HepG2 (cell line): ENCODE measurements around the gene AKAP12.

ENCODE experiments used
- FIP1L1 ChIP-seq: fragments of 200-400 bp; formaldehyde crosslinking; IDR thresholded peaks from 2 replicates; pipeline ENCODE4 v1.6.1; 2018; ENCODE audit warnings: low read depth, mild to moderate bottlenecking, low read length, moderate library complexity, borderline replicate concordance; ENCODE audit not compliant: insufficient read depth
- FOXK1 ChIP-seq: sonication (generic); formaldehyde crosslinking; IDR thresholded peaks from 2 replicates; pipeline ENCODE4 v1.4.0; 2020; ENCODE audit warnings: low read depth, missing genetic modification reagents, borderline replicate concordance
- HIVEP1 ChIP-seq: sonication (generic); formaldehyde crosslinking; IDR thresholded peaks from 2 replicates; pipeline ENCODE4 v1.4.0; 2020; ENCODE audit warnings: mild to moderate bottlenecking, missing genetic modification reagents
- IRX3 ChIP-seq: sonication (generic); formaldehyde crosslinking; IDR thresholded peaks from 2 replicates; pipeline ENCODE4 v1.8.1; 2023; ENCODE audit warnings: mild to moderate bottlenecking, low read depth, missing genetic modification reagents, borderline replicate concordance
- ISX ChIP-seq: sonication (generic); formaldehyde crosslinking; conservative IDR thresholded peaks from 2 replicates; pipeline ENCODE4 v1.5.0; 2020; ENCODE audit warnings: missing genetic modification reagents
- ZNF296 ChIP-seq: sonication (generic); formaldehyde crosslinking; conservative IDR thresholded peaks from 2 replicates; pipeline ENCODE4 v1.5.0; 2020; ENCODE audit warnings: mild to moderate bottlenecking, missing genetic modification reagents
- ZNF362 ChIP-seq: sonication (generic); formaldehyde crosslinking; IDR thresholded peaks from 2 replicates; pipeline ENCODE4 v1.4.0; 2020; ENCODE audit warnings: missing genetic modification reagents, mild to moderate bottlenecking, borderline replicate concordance
- TF ChIP-seq, protein P1 (sequence below), 2 experiments: IDR thresholded peaks; 2 replicates each; pipeline ENCODE4 v1.6.1; 2011 to 2012; ENCODE audit warnings: low read length in 2 of 2, borderline replicate concordance in 1 of 2, low read depth in 1 of 2, mild to moderate bottlenecking in 1 of 2, moderate library complexity in 1 of 2

- TF ChIP-seq ISX (no peak), FOXK1 (no peak), IRX3 (CRISPR knock-in tag) (no peak), FIP1L1 (no peak), ZNF362 (CRISPR knock-in tag) (no peak), HIVEP1 (CRISPR knock-in tag) (no peak), ZNF296 (no peak)
- TF ChIP-seq, protein P1, sequence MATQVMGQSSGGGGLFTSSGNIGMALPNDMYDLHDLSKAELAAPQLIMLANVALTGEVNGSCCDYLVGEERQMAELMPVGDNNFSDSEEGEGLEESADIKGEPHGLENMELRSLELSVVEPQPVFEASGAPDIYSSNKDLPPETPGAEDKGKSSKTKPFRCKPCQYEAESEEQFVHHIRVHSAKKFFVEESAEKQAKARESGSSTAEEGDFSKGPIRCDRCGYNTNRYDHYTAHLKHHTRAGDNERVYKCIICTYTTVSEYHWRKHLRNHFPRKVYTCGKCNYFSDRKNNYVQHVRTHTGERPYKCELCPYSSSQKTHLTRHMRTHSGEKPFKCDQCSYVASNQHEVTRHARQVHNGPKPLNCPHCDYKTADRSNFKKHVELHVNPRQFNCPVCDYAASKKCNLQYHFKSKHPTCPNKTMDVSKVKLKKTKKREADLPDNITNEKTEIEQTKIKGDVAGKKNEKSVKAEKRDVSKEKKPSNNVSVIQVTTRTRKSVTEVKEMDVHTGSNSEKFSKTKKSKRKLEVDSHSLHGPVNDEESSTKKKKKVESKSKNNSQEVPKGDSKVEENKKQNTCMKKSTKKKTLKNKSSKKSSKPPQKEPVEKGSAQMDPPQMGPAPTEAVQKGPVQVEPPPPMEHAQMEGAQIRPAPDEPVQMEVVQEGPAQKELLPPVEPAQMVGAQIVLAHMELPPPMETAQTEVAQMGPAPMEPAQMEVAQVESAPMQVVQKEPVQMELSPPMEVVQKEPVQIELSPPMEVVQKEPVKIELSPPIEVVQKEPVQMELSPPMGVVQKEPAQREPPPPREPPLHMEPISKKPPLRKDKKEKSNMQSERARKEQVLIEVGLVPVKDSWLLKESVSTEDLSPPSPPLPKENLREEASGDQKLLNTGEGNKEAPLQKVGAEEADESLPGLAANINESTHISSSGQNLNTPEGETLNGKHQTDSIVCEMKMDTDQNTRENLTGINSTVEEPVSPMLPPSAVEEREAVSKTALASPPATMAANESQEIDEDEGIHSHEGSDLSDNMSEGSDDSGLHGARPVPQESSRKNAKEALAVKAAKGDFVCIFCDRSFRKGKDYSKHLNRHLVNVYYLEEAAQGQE (IDR thresholded peaks at IDR 0.05; ENCODE audit: borderline replicate concordance in 1 of 2, low read depth in 1 of 2, low read length in 2 of 2): no peak
These were observed 32.1 kb upstream of the AKAP12 start for GRCh38 chr6:151207674-151208073.
